HG02973 (cell line): ENCODE measurements around the gene FZD2.
"Not testable (repeated sequence)": the region's sequence is repeated elsewhere in the genome, so short reads cannot be mapped to it uniquely, and the experiment has no call there.

Experiments used
- ATAC-seq: cut with Tn5 transposase; IDR thresholded peaks from one replicate; pipeline ENCODE4 v1.9.1; 2021; ENCODE audit warnings: moderate library complexity; ENCODE audit not compliant: unreplicated experiment

FZD2 gene

DNA sequence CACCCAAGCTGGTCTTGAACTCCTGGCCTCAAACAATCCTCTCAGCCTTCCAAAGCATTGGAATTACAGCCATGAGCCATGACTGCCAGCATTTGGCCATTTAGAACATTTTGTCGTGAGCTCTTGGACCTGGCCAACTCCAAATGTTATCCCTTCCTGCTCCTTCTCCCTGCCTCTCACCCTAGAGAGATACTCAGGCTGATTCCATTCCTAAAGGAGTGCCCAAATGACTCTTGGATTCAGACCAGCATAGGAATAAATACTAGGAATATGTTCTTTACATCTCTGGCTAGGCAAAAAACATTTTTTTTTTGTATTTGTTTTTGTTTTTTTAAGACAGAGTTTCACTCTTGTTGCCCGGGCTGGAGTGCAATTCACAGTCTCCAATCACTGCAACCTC is 15.5 kb downstream of the FZD2 start:
- ATAC-seq = no peak

DNA sequence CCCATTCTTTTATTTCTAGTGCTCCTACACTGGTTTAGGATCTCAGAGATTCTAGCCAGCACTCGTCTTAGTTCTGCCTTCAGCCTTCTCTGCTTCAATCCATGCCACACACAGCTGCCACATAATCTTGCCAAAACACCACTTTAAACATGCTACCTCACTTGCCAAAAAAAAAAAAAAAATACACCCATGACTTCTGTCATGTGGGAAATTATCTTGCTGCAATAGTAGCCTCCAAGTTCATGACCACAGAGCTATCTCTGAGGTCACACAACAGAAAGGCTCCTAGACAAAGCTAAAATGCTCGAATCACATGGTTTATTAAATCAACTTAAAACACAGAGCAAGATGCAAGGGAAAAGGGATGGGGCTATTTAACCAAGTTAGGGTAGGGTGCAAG is 18.1 kb downstream of the FZD2 start:
- ATAC-seq = no peak

DNA sequence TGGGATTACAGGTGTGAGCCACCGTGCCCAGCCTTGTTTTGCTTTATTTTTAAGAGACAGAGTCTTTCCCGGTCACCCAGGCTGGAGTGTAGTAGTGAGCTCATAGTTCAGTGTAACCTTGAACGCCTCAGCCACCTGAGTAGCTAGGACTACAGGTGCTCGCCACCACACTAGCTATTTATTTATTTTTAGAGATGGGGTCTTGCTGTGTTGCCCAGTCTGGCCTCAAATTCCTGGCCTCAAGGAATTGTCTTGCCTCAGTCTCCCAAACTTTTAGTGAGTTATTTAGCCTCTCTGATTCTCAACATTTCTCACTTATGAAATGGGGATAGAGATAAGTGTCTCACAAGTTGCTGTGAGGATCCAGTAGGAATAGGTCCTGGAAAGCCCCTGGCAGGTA is 21.7 kb downstream of the FZD2 start:
- no peak for ATAC-seq

DNA sequence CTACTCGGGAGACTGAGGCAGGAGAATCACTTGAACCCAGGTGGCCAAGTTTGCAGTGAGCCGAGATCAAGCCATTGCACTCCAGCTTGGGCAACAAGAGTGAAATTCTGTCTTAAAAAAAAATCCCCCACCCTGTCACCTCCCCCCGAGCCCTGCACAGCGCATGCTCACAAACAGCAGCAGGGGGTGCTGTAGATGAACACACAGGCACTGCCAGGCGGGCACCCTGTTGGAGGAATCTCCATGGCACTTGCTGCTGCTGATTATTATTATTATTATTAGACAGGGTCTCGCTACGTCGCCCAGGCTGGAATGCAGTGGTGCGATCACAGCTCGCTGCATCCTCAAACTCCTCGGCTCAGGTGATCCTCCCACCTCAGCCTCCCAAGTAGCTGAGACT is 24.6 kb downstream of the FZD2 start:
- no peak for ATAC-seq

DNA sequence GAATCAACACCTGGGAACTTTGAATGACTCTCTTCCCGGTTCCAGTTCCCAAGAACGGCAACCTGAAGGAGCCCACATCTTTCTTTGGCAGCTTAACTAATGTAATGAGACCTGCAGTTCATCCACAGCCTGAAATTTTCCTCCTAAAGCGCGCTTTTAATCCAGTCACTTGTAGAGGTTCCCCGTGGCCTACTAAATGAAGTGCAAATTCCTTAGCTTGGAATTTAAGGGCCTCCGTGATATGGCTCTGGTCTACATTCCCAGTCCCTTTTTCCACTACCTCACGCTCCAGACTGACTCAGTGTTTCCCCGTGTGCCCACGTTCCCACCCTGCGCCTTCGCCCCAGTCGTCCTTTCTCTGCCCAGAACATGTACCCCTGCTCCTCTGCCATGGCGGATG is 27.2 kb downstream of the FZD2 start:
- no peak for ATAC-seq

DNA sequence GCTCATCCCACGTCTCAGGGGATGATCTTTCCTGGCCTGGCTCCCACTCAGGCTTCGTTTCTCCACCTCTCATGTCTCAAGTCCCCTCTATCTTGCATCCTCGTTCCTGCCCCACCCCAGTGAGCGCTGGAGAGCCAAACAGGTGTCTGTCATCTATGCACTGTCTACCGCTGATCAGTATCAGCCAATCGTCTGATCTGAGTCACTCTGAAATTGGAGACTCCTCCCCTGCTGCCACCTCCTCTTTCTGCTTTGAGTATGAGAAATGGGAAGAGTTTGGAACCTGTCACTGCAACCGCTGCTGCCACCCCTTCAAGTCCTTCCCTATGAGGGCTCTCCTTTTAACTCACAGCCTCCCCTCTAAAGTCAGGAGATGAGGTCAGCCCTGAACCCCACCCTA is 28.0 kb downstream of the FZD2 start:
- no peak for ATAC-seq

DNA sequence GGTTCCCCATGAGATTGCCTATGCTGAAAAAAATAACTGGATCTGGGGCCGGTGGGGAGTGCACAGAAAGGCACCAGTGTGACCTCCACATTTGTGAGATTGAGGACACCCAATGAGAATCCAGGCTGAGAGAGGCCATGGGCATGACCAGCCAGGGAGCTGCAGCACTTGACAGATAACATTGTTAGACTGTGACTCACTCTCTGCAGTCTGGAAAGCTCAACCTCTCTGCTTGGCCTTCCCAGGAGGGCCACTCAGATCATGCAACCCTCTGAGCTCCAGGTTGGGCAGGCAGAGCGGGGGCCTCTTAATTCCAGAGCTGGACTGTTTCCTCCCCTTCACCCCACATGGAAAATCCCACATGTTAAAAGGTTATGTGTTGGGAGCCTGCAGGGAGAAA is 30.1 kb downstream of the FZD2 start:
- ATAC-seq = no peak

DNA sequence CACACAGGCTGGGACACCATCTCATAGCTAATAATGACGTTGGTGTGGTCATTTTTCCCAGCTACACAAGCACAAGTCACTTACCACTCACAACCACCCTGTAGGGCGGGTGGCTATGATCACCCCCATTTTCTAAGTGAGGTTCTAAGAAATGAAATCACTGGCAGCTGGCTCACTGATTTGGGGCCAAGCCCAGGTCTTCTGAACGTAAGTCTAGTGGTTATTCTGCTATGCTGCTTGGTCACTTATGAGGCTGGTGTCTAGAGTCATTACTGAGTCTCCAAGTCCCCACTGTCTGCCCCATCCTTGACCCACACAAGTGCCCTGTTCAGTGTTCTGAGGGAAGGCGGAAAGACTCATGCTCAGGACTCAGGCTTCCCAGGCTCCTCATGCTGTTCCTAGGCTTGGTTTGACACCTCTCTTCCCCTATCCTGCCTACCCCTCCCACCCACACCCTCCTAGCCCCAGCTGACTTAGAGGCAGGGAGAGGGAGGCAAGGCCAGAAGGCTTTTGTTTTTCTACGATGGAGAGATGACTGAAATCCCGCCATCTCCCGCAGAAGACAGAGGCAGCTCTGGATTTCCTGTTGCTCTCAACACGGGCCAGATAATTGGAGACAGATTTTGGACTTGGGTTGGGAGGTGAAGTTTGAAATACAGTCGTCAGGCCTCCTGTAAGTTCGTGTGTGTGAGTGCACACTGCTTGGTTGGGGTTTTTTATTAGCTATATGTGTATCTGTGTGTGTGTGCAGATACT is 32.2 kb downstream of the FZD2 start:
- ATAC-seq = no peak

DNA sequence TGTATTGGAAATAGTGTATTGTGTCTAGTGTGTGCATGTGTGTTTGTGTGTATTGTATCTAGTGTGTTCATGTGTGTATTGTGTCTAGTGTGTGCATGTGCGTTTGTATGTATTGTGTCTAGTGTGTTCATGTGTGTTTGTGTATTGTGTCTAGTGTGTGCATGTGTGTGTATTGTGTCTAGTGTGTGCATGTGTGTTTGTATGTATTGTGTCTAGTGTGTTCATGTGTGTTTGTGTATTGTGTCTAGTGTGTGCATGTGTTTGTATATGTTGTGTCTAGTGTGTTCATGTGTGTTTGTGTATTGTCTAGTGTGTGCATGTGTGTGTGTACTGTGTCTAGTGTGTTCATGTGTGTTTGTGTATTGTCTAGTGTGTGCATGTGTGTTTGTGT is 32.8 kb downstream of the FZD2 start:
- ATAC-seq = not testable (repeated sequence)

DNA sequence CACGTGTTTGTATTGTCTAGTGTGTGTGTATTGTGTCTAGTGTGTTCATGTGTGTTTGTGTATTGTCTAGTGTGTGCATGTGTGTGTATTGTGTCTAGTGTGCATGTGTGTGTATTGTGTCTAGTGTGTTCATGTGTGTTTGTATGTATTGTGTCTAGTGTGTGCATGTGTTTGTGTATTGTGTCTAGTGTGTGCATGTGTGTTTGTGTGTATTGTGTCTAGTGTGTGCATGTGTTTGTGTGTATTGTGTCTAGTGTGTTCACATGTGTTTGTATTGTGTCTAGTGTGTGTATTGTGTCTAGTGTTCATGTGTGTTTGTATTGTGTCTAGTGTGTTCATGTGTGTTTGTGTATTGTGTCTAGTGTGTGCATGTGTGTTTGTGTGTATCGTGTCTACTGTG is 33.5 kb downstream of the FZD2 start:
- ATAC-seq = not testable (repeated sequence)

DNA sequence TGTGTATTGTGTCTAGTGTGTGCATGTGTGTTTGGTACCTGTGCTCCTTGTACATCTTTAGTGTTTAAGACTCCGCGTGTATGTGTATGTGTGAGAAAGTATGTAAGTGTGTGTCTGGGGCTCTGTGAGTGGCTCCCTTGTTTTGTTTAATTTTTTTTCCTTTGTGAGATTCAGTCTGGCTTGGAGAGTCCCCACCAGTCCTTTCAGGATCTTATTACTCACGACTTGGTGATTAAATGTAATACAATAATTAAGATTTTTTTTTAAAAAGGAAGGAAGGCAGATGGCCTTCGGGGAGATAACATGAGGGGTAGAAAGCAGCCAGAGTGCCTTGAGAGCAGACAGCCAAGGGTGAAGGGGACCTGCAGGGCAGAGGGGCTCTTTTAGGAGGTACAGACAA is 33.9 kb downstream of the FZD2 start:
- ATAC-seq = no peak

DNA sequence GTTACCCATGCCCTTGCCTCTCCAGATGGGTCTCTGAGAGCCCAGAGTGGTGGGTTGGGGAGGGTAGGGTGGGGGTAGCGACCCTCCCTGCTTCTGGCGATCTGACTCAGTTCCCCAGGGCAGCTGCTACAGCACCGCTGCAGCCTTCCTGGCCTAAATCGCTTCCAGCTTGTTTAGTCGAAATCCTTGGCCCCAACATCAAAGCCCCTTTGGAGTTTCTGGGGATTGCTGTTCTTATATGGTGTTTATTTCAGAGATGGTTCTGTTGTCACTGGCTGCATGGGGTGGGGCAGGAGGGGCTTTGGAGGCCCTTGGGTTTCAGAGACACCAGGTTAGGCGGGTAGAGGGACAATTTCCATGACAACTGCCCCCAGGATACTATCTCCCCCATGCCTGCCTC is 35.9 kb downstream of the FZD2 start:
- ATAC-seq = no peak

DNA sequence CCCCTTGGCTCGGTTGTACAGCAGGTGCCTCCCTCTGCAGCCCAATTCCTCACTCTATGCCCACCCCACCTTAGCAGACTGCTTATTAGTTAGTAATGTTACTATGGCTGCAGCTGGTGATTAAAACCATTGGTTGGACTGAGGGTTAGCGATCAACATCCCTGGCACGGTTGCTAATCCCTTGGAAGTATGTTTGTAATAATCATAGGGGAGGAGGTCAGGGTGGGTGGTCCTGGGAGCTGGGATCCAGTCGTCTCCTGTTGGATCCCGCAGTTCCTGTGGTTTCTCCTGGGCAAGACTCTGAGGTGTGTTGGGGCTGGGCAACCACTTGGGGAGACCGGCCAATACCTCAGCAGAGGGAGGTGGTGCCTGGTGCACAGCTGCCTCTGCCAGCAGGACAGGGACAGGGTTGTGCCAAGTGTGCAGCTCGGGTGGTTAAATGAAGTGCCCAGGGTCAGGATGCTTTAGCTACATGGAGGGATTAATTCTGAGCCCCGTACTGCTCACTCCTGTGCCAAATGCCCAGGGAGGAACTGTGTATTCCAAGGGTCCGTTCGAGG is 38.0 kb downstream of the FZD2 start:
- no peak for ATAC-seq

DNA sequence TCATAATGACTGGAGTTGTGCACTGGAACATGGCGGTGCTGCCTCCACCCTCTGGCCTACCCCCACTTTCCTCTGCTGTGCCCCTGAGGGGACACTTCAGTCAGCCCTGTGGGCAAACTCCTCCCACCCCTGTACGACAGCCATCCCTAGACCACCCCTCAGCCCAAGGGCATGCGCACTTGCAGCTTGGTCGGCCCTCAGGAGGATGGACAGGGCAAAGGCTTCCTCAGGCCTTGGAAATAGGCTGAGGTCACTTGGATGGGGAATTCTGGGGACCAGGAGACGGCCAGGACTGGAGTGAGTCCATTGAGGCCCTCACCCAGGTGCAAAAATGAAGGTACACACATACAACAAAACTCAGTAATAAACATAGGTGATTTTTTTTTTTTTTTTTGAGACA is 41.0 kb downstream of the FZD2 start:
- ATAC-seq = no peak

DNA sequence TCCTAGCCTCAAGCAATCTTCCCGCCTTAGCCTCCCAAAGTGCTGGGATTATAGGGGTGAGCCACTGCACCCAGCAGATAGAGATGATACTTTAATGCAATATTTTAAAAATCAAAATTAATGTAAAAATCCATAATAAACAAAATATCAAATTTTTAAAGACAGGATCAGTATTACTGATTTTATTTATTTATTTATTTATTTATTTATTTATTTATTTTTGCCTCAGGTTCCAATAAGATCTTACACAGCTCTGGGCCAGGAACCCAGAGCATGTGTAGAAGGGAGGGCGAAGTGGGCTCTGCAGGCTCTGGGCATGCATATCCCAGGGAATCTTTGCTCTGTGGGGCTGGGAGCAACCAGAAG is 41.6 kb downstream of the FZD2 start:
- no peak for ATAC-seq

DNA sequence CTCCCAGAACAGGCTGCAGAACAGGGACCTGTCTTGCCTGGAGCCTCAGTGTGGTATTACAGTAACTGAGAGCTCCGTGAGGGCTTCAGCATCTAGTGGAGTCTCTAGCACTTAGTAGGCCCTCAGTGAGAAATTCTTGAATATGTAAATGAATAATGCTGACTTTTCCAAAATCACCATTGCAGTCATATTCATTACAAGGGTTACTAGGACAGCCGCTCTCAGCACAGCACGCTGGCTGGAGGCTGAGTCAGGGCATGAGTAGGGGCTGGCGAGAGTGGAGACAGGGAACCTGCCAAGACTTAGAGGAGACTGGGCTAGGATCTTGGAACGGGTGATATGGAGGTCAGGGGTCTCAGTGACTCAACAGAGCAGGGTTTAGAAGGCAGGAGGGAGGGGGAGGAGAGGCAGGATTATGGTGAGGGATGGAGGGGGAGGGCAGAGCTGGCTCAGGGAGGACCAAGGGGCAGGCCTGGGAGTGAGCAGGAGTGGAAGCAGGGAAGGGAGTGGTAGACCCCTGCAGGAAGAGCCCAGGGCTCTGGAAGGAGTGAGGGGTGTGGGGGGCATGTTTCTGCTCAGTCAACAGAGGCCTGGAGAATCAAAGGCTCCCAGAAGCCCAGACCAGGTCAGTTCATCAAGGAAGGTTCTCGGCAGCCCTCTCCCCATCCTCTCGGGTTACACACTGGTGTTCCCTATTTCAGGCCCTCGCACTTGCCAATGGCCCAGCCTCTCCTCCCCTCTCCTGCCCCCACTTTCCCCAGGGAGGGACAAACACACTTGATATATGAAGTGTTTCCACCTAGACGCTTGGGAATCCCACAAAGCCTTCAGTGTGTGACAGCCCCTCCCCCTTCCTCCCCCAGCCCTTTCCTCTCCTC is 42.3 kb downstream of the FZD2 start:
- ATAC-seq = no peak

DNA sequence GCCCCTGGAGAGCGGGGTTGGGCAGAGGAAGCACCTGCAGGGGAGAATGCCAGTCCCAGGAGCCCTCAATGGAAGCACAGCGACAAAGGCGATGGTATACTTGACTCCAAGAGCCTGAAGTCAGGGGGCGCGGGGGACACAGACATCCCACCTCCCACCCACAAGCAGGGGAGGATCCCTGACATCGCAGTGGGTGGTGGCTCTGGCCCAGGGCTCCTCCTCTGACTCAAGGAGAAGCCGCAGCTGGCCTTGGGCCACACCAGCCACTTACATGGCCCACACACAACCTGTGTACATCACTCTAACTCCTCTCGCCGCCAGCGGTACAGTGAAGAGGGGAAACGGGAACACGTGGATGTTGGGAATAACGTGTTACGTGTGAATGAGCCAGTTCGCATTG is 44.3 kb downstream of the FZD2 start:
- ATAC-seq = no peak

DNA sequence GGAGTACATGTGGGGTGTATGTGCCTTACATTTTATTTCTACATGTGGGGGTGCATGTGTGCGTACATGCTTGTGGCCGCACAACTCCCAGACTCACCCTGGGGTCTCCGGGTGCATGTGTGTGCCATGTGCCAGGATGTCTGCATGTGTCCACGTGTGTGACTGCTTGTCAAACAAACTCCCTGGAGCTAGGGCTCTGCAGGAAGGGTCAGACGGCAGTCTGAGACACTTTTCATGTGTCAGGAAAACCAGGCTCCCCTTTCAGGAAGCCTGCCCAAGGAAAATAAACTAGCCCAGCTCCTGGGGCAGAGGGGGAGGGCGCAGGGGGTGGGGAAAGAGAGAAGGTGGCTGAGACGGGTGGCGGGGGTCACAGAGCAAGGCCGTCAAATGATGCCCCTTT is 44.7 kb downstream of the FZD2 start:
- no peak for ATAC-seq

DNA sequence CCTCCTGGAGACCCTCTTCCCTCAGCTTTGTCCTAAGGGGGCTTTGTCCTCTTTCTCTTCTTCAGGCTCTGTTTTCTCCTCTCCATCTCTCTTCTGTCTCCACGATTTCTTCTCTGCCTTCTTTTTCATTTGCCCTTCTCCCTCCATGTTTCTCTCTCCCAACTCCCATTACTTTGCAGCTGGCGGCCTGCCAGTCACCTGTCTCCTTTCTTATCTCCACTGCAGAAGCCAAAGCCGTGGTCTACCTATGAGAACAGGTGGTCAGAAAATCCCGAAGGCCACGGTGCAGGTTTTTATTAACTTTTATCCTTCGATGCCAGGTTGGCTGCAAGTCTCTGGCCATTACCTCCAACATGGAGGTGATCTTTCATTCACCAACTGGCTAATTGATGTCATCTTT is 45.1 kb downstream of the FZD2 start:
- no peak for ATAC-seq

DNA sequence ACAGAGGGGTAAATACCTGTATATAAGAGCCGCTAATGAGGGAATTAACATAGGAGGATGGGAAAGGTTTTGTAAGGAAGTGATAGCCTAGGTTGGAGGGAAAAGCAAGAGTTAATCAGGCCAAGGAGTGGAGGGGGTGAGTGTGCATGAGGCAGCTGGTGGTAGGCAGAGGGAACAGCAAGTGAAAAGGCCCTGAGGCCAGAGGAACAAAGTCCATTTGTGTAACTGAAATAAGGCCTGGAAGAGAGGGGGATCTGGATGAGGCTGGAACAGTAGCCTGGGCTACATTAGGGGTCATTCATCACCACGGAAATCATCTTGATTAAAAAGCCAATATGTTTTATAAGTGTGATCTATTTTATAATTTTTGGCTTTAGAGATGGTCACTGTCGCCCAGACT is 45.7 kb downstream of the FZD2 start:
- ATAC-seq = no peak

DNA sequence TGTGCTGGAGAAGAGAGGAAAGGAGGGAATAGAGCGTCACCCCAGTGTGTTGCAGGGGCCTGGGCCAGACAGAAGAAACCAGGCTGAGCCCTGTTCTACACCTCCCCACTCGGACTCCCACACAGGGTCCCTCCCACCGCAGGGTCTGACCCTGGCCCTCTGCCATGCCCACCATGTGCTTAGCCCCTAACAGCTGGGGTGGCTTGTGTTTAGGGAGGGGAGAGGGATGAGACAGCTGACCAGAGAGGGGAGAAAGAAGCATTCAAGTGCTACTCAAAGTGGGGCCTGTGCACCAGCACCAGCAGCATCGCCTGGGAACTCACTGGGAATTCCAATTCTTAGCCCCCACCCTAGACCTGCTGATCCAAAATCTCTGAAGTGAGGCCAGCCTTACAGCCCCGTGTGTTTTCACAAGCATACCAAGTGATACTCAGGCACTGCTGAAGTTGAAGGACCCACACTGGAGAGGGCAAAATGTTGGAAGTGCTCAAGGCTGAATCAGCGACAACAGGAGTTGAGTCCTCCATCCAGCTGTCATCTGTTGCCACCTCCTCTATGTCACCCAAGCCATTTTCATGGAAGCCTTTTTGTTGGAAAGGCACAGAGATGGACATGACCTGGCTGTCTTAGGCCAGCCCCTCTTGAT is 47.0 kb downstream of the FZD2 start:
- ATAC-seq = no peak
